GM19455 (cell line): ENCODE measurements around the gene KBTBD13.
"Not testable (repeated sequence)": the region's sequence is repeated elsewhere in the genome, so short reads cannot be mapped to it uniquely, and the experiment has no call there.

Source experiments
- ATAC-seq: cut with Tn5 transposase; IDR thresholded peaks from one replicate; pipeline ENCODE4 v1.9.1; 2021; ENCODE audit not compliant: unreplicated experiment

Gene KBTBD13

DNA sequence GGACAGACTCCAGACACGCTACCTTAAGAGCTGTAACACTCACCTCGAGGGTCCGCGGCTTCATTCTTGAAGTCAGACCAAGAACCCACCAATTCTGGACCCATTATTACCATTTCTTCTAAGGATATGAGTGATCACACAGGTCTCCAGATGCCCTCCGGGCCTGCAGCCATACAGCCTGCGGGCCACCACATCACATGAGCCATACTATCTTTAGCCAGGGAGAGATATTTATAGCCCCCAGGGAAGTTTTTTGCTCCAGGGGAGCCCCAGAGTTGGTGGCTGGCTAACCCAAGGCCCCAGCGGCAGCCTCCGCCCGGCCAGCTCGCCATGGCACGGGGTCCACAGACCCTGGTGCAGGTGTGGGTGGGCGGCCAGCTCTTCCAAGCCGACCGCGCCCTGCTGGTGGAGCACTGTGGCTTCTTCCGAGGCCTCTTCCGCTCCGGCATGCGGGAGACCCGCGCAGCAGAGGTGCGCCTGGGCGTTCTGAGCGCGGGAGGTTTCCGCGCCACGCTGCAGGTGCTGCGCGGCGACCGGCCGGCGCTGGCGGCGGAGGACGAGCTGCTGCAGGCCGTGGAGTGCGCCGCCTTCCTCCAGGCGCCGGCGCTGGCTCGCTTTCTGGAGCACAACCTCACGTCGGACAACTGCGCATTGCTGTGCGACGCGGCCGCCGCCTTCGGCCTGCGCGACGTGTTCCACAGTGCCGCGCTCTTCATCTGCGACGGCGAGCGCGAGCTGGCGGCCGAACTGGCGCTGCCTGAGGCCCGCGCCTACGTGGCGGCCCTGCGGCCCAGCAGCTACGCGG lies at the start of gene KBTBD13:
Gene KBTBD13, plus strand, starts transcription at position 261 of the 805 bp plus-strand sequence. Its CDS starts 70 bp downstream, at position 331.
- no peak for ATAC-seq

DNA sequence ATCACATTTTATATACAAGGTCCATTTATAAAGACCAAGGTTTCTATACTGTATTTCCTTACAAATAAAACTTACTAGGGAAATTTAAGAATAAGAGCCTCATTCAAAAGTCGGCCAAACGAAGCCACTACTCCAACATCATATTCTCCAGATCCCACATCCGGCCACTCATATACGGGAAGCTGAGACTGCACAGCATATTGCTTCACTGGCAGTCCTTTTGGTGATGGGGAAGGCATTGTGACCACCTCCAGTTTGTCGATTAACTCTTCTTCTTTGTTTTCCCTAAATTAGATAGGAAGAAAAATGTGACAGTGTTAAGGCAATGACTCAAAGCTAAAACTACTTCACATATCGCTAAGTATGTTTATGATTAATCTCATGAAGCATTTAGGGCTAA lies 49.8 kb upstream of the KBTBD13 start:
- ATAC-seq: no peak

DNA sequence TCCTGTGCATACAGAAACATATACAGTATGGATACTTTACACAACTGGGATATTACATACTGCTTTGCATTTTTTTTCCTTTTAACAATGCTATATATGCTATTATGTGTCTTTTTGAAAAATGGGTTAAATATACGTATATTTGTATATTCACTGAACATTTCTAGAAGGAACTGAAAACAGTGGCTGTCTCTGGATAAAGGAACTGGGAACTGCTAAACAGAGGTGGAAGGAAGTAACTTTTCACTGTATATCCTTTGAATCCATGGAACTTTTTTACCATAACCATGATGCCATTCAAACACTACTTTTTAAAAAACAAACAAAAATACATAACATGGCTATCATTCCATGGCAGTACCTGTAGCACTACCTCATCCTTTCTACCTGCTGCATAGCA lies 49.0 kb upstream of the KBTBD13 start:
- no peak for ATAC-seq

DNA sequence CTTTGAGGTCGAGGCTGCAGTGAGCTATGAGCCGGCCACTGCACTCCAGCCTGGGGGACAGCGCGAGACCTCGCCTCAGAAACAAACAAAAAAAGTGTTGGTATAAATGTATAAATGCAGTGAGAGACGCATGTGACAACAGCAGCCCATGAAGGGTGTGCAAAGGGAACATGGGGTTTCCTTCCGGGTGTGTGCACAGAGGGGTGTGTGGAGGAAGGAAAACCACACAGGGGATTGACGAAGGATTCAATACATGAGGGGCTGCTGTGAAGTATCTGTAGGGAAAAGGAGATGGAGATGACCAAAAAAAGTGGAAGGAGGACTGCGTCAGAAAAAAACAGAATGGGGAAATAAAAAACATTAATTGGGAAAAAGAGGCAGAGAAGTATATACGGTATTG lies 48.2 kb upstream of the KBTBD13 start:
- no peak for ATAC-seq

DNA sequence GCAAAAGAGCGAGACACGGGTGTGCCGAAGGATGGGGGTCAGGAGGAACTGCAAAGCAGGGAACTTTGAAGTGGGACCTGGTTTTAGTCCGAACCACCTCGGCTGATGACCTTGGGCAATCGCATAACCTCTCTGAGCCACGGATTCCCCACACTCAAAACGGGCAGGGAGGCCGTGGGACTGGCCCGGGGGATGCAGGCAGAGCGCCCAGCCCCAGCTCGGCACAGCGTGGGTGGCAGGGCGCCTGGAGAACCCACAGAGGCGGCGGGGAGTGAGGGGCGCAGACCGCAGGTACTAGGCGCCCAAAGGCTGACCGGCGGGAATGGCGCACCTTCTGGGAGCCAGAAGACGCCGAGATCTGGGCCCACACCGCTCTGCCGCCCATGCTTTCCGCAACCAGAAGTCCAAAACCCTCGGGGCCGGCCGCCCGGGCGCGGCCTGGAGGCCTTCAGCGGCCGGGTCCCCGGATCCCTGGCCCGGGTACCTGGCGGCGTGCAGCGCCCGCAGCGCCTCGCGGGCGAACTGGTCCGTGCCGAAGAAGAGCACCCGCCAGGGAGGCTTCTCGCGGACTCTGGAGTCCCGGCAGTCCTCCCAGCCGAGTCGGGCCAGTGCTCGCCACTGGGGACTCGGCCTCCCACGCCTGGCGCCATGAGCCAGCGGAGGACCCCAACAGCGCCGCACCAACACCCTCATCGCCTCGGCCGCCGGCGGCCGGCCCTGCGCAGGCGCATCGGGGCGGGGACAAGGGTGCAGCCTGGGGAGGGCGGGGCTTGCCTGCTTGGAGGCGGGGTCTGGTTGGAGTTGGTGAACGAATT lies 47.4 kb upstream of the KBTBD13 start, which contains the start of gene MTFMT:
Gene MTFMT, minus strand, starts transcription at position 719 of the 815 bp plus-strand sequence. Its CDS starts 26 bp downstream, at position 693.
- ATAC-seq: peak; percentile 63

DNA sequence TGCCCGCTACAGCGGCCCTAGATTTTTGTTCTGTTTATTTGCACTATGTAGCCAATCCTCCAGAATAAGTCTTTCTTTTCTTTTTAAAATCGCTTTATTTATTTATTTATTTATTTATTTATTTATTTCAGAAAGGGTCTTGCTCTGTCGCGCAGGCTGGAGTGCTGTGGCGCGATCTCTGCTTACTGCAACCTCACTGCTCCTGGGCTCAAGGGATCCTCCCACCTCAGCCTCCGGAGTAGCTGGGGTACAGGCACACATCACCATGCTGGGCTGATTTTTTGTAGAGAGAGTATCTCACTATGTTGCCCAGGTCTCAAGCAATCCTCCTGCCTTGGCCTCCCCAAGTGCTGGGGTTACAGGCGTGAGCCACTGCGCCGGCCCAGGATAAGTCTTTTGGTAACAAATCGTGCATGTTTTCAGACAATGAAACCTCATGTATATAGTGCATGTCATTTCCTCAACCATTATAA lies 46.8 kb upstream of the KBTBD13 start:
- ATAC-seq: no peak

DNA sequence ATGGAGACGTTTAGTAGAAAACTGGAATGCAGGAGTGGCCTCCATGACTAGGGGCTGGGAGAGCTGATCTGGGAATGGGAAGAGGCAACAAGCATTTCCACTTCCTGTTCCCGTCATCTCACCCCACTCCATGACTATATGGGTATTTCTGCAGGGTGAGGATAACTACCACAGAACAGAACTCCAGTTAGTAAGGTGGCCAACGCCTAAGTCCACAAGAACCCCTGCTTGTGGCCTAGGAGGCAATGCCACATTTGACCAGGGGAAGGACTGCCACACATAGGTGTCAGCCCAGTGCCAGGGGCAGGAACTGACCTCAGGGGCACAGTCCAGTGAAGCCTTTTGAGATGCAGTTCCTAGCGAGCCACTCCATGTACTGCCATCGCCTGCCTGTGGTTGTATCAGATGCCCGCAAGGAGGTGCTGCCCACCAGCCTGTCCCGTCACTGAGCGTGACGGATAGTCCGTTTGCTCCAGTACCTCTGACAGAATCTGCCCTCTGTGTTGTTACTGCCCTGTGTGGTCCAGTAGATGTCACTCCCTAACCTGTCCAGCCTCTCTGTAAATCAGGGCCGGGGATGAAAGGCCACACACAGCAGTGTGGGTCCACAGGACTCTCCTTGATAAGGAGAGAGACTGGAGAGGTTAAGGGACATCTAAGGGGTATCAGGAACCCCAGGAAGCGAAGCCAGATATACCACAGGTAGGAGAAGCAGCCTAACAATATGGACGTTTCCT lies 43.6 kb upstream of the KBTBD13 start:
- no peak for ATAC-seq

DNA sequence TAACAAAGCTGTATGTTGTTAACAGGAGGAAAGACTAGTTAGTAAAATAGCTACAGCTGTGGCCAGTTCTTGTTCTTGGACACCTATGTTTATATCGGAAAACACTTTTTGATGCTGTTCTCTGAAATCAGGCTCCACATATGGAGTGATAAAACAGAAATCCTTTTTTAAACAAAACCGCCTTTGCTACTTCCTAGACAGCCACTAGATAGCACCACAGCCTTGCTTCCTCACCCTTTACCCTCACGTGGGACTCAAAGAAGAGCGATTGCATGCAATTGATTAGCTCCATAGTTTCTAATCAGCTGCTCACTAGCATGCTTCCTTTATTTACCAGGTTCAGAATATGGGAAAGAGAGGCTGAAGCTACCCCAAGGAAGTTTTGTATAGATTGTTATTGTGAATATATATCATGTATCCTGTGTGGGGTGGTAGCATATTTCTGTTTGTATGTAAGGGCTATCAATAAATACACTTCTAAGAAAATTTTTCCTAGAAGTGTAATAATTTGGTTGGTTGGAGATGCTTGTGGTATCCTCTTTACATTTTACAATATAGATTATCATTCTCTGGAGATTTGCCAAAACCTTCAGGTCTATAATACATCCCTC lies 42.8 kb upstream of the KBTBD13 start:
- no peak for ATAC-seq

DNA sequence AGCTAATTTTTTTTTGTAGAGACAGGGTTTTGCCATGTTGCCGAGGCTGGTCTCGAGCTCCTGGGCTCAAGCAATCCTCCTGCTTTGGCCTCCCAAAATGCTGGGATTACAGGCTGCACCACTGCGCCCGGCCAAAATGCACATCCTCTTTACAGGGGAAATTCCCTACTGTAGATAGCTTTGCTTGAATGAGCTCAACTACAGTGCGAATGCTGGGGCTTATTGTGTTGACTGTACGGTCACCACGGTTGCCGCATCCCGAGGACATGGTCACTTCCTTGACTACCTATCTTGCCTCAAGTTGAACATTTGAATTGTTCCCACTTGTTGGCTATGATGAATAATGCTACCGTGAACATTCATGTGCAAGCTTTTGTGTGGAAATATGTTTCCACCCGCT lies 41.8 kb upstream of the KBTBD13 start:
- no peak for ATAC-seq

DNA sequence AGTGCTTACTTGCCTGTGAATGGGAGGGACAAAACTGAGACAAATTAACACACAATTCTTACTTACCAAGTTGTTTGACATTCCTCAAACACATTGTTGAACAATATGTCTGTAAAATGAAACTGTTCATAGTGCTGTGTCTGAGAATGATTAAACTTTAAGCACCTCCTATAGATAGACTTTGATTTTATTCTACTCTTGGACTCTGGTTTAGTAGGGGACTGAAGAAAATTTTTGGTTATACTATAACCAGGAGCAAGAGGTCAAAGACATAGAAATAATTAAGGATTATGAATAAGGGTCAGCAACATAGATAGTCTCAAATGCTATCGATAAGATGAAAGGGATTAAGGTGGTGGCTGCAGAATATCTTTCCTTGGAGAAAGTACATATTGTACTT lies 39.2 kb upstream of the KBTBD13 start:
- no peak for ATAC-seq

DNA sequence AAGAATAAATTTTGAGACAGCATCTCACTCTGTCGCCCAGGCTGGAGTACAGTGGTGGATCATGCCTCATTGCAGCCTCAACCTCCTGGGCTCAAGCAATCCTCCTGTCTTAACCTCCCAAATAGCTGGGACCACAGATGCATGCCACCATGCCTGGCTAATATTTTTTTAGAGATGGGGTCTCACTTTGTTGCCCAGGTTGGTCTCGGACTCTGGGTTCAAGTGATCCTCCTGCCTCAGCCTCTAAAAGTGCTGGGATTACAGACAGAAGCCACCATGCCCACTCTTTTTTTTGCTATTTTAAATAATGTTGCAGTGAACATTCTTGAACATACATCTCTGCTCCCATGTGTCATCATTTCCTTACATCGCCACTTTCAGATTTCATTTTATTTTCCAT lies 38.1 kb upstream of the KBTBD13 start:
- ATAC-seq: no peak

DNA sequence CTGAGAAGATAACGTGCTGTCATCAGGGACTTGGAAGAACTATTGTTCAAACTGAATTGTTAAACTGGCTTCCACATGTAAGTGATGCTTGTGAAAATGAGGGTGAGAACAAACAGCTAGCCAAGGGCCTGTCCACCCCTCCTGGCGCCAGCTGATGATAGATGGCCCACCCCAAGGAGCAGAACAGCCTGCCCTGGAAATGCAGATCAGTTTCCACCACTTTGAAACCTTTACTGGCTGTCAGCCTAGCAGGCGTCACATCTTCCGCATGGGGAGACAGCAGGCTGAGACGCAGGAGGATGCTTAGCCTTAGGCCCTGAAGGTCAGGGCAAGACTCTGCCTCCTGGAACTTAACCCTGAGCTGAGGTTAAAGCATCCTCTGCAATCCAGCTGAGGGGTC lies 37.7 kb upstream of the KBTBD13 start:
- no peak for ATAC-seq

DNA sequence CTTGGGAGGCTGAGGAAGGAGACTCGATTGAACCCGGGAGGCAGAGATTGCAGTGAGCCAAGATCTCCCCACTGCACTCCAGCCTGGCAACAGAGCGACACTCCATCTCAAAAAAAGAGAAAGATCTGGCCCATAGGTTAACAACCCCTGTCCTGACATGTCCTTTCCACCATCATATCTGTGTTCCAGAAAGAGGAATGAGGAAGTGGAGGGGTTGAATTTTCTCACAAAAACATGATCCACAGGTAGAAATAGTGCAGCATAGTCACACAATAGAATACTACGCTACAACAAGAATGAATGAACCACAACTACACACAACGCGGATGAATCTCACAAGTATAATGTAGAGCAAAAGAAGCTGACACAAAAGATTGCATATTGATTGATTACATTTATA lies 36.1 kb upstream of the KBTBD13 start:
- ATAC-seq: no peak

DNA sequence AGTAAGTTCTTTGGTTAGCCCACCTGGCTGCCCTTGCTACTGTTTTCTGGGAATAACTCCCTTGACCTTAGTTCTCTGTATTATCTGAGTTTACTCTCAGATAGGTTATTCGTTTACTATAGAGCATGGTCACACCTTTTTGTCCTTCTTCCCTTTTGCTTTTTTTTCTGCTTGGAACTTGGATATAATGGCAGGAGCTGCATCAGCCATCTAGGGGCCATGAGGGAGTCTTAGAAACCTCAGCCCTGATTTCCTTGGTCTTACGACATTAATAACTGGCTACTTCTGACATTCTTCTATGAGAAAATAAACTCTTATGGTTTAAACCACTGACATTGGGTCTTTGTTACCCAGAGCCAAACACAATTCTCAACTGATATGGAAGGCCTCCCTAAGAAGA lies 34.8 kb upstream of the KBTBD13 start:
- ATAC-seq: no peak

DNA sequence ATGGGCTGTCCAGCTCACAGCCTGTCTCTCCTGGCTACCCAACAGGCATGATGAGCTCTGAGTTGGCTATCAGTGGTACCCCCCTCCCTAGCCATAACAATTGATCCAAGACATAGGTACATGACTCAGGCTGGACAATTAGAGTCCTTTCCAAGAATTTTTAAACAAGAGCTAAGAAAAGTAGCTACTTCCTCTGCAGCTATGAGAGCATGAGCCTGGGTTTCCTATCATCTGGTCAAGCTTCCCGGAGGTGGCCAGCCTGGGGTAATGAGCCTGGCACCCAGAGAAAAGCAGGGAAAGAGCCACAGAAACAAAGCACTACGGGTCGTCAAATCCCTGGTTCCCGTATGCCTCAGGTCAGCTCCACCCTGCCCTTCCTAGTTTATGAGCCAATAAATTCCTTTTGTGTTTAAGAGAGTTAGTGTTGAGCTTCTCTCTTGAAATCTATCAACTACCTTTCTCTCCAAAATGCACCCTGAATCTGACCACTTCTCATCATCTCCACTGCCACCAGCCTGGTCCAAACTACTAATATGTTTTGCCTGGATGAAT lies 33.7 kb upstream of the KBTBD13 start:
- ATAC-seq: no peak

DNA sequence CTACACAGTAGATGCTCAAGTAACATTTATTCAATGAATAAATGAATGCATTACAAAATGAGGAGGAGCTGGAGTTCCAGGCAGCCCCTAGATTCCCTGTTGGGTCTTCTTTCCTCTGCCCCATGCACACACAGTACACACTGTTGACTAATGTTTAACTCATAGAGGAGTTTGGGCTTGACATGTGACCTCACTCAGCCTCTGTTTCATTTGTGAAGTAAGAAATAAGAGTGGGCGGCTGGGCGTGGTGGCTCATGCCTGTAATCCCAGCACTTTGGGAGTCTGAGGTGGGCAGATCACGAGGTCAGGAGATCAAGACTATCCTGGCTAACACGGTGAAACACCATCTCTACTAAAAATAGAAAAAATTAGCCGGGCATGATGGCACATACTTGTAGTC lies 32.3 kb upstream of the KBTBD13 start:
- not testable (repeated sequence) for ATAC-seq

DNA sequence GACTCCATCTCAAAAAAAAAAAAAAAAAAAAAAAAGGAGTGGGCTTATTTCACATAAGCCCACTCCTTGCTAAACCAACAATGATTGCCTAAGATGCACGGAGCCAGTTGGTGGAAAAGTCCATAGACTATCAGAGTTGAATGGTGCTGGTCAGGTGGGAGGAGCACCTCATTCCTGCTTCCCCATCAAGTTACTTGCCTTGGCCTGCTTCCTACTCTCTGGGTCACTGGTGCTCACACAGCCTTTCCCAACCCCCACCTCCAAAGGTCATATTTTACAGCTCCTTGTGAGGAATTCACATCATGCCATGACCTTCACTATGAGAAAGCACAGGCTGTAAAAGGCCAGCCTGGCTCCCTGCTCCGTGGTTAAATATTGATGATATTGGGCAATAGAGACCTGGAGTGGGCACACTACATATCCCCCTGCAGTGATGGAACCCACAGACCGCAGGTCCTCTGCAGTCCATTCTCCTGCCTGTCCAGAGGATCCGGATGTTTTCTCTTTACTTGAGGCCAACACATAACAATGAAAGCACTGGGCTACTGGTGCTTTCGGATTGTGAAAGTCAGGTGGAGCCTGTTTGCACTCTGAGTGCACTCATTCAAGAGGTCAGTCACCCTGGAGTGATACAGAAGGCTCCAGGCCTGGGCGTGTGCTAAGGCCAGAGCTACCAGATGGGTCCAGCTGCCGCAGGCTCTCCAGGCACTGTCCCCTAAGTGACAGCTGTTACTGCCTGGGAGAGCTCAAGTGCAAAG lies 31.6 kb upstream of the KBTBD13 start, which contains the start of gene SLC51B:
Gene SLC51B, plus strand, starts transcription at position 664 of the 758 bp plus-strand sequence. CDS start 4,618 bp downstream, outside the sequence.
- no peak for ATAC-seq

DNA sequence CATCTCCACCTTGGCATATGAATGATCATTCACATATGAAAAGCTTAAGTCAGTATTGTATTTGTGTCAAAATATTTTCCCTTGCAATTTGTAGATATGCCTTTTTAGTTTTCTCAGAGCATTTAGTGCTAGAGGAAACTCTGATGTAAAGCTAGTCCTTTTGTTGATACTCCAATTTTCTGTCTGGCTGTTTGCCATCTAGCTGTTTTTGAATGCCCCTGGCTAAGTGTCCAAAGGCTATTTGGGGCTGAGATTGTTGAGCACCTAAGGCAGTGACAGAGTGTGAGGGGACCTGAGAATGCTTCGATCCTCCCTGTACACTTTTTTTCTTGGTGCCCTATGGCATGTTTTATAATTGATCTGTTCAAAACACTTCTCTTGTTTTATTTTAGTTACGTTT lies 28.3 kb upstream of the KBTBD13 start:
- no peak for ATAC-seq

DNA sequence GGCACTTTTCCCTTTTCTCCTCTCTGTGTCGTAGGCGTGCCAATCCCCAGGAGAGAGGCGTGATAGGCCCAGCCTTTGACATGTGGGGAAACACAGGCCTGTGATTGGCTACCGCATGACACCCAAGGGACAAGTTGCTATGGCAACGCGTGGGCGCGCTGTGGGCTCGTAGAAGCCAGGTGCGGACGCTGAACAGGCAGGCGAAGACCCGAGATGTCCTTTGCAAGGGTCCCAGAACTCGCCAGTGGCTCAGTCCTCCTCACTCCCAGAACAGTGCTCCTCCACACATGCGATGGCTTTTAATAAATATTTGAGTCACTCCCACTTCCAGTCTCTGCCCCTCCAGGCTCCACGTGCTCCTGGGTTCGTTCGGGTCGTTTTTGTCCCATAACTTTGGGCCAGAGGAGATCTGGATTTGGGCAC lies 27.1 kb upstream of the KBTBD13 start:
- peak; percentile 85 for ATAC-seq

DNA sequence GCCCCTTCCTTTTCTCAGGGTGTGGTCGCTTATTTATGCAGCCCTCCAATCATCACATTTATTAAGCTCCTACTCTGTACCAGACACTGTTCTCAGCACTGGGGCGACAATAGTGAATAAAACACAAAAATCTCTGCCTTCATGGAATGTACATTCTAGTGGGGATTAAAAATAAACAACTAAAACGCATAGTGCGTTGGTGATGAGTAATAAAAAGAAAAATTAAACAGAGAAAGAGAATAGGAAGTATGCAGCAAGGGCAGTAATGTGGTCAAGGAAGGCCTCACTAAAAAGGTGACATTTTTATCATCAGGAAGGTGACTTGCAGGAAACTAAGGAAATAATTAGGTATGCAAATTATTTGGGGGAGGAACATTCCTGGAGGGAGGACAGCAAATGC lies 26.3 kb upstream of the KBTBD13 start:
- no peak for ATAC-seq
